NT2/D1 (cell line): Measurements from ENCODE around the gene EXT2.

Source experiments
- SUZ12 ChIP-seq: IDR thresholded peaks from 2 replicates; pipeline ENCODE4 v1.6.1; 2011; ENCODE audit not compliant: insufficient read length, insufficient read depth; ENCODE audit errors: extremely low read depth
- YY1 ChIP-seq: IDR thresholded peaks from 2 replicates; pipeline ENCODE4 v1.6.1; 2011; ENCODE audit not compliant: insufficient read length, insufficient read depth
- ZNF274 ChIP-seq: IDR thresholded peaks from 2 replicates; pipeline ENCODE4 v1.6.1; 2011; ENCODE audit warnings: mild to moderate bottlenecking, low read depth, low read length

DNA sequence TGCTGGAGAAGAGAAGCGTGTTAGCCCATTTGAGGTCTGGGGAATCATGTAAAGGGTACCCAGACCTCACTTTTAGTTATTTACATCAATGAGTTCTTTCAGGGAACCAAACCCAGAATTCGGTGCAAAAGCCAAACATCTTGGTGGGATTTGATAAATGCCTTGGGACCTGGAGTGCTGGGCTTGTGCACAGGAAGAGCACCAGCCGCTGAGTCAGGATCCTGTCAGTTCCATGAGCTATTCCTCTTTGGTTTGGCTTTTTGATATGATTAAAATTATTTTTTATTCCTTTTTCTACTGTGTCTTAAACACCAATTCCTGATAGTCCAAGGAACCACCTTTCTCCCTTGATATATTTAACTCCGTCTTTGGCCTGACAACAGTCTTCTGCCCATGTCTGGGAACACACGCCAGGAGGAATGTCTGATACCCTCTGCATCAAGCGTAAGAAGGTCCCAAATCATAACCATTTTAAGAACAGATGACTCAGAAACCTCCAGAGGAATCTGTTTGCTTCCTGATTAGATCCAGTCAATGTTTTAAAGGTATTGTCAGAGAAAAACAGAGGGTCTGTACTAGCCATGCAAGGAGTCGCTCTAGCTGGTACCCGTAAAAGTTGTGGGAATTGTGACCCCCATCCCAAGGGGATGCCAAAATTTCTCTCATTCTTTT lies 149.3 kb downstream of the EXT2 start:
- TF ChIP-seq SUZ12 (no peak), ZNF274 (no peak), YY1 (no peak)
